Activated CD8-positive, alpha-beta memory T cell treated with anti-CD3 and anti-CD28 coated beads, Interleukin-2, amount 50 U/mL, for 24 hours (primary cell): Measurements from ENCODE around the gene SETBP1.

Experiments
- DNase-seq: peaks from one replicate; pipeline ENCODE4 v3.0.0-alpha.2; 2020; ENCODE audit errors: extremely low read depth

SETBP1 gene

DNA sequence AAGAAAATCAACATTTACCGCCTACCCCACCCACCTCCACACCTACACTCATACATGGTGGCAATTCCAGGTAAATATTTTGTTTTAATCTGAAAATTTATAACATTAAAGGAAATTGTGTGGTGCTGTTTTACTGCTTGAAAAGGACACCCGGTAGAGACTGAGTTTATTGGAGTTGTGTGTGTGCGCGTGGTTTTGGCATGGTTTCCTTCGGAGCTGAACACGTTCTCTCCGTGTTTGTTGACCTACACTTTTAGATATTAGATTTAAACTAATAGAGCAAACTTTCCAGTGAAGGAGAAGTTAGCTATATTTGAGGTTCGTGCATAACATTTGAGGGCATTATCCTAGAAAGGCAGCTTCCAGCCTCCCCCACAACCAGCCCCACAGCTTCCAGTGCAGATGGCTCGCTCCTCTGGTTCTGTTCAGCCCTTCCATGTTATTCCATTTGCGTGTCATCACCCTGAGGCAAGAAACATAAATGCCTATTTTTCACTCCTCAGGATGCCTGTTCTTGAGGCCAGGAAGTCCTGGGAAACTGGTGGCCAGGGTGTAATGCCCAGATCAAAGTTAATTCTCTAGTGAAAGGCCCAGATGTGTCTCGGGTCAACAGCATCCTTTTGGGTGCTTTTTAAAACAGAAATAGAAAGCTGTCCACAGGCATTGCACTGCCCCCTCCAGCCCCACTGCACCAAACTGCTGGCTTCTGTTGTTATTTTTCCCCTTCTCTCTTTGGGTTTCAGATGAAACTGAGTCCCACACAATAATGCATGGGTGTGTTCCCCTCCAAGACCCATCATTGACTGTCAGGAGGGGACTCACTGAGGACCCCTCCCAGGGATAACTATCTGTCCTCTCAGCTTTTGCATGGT lies 190.2 kb downstream of the SETBP1 start:
- DNase-seq, result no peak

DNA sequence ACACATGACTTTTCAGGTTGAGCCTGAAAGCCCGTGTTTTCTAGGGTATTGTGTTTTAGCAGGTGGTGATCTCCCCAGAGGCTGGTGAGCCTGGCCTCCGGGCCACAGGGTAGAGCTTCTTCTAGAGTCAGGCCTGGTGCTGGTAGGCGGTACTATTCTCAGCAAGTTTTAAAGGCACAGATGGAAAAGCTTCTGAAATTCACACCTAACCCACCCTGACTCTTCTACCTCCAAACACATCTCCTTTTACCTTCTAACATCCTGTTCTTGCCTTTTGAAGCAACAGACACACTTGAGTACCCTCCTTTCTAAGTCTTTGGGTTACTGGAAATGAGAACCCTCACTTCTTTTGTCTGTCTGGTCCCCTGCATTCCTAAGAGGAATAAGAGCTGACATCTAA lies 191.1 kb downstream of the SETBP1 start:
- no peak for DNase-seq

DNA sequence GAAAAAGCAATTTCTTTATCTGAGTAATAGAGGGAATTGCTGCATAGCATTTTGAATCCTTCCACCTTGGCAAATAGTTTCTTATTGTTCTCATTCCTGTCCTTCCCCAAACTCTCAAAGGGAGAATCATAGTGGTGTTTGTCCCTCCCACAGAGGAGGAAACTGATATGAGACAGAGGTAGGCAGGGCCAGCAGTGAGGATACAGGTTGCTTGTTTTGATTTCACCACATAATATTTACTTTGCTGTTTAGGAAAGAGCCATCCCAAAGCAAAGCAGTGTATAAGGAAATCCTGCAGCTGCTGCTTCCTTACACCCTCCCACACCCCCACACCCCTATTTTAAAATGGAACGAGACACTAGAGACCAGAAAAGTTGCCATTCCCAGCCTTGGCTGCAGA lies 195.3 kb downstream of the SETBP1 start:
- no peak for DNase-seq

DNA sequence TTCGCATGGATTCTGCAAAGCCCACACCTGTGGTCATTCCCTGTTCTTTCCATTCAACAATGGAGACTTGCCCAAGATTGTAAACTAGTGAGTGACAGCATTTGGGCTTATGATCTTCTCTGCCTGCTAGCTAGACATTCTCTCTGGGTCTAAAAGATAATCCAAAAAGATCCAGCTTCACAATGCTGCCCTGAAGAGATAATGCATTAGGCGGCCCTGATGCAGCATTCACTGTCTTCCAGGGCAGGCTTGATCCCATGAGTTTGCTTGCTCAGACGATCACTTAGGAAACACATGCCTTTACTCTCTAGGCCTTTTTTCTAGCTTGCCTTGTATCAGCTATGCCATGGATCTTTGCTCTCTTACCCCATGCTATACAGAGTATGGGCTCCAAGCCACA lies 196.1 kb downstream of the SETBP1 start:
- DNase-seq, result no peak

DNA sequence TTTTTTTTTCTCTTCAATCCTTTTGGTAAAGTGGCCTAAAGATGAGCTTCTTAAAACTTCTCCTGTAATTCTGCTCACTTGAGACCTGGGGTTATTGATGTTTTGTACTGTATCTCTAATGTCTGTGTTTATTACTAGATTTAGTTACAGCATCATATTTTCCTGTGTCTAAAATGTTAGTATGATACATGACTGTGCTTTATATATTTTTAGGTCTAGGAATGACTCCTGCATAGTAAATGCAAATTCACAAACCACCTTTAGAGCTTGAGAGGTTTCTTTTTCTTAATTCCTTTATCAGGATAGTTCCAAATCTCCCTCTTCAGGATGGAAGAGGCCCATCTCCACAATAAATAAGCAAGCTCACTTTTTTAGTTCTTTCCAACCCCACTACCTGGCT lies 197.6 kb downstream of the SETBP1 start:
- DNase-seq, result no peak

DNA sequence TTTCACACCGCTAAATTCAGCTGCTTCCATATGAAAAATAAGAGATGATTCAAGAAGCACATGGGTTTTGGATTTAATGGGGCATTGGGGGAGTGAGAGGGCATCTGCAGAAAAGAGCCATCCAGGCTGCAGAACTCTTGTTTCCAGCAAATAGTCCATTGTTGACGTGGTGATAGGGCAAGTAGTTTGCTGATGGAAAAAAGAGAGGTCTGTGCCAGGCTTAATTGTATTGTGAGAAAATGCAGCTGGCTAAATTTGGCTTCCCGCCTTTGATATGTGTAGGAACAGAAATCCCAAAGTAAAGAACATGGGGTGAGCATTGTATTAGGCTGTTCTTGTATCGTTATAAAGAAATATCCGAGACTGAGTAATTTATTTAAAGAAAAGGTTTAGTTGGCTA lies 199.5 kb downstream of the SETBP1 start:
- no peak for DNase-seq

DNA sequence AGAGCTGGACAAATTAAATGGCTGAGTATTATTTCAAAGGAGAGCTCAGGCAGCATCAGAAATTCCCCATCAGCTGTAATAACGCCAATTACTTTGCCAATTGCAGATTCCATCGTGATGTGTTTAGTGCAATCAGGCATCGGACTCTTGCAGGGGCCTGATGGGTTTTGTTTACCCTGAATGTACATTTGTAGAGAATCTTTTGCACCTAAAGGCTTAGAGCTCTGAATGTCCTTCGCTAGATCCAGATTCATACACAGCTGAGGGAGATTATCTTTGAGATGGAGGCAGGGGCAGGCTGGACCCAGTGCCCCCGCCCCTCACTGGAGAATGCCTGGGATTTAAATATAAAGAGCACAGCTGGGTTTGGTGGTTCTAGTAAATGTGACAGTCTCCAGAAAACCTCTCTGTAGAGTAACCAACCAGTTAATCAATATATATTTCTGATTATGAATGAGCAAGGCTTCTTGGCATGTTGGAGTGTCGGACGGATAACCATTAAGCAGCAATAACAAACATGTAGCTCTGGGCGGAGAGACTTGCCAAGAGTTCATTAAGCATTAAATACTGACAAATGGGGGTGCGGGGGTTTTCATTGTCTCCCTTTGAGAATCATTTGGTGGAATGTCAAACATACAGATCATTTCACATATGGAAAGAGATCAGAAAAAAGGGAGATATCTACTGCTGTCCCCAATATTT lies 200.9 kb downstream of the SETBP1 start:
- no peak for DNase-seq

DNA sequence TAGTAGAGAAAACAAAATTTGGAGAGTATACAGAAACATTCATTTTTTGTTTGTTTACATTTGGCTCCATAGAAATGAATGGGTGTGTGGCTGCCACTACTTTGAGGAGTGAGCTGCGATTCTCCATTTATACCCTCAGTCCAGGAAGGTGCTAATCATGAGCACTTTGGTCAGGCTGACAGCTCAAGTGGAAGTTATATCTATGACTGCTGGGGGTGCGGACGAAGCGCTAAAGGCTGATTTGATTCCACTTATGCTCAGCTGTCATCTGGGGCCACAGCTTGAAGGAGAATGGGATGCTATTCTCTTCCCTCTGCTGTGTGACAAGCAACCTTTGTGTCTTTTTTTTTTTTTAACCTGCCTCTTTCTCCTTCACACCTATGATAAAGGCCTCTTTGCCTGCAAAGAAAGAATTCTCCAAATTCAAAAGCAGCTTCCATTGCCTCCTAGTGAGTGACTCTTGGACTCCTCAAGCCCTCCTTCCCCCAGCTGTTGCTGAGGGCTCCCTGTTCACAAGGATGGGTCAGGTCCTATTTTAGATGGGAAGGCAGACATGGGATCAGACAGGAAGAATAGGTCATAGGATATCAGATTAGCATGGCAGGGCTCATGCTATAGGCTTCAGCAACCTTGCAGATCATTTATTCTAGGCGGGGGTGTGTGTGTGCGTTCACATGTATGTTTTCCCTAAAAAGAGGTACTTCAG lies 201.6 kb downstream of the SETBP1 start:
- no peak for DNase-seq

DNA sequence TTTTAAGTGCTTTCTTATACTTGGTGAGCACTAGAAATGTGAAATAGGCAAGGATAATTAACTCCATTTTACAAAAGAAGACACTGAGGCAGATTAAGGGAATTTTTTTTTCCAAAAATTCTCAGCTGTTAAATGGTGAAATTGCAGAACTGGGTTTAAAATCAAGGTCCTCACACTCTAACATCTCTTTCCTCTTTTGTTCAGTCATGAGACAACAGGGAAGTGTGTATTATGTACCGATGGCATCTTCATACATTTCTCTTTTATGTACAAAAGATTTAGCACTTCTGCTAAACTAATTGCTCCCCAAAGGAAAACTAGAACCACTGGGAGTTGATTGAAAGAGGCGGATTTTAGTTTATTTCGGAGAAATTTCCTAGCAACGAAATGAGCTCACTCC lies 203.0 kb downstream of the SETBP1 start:
- no peak for DNase-seq

DNA sequence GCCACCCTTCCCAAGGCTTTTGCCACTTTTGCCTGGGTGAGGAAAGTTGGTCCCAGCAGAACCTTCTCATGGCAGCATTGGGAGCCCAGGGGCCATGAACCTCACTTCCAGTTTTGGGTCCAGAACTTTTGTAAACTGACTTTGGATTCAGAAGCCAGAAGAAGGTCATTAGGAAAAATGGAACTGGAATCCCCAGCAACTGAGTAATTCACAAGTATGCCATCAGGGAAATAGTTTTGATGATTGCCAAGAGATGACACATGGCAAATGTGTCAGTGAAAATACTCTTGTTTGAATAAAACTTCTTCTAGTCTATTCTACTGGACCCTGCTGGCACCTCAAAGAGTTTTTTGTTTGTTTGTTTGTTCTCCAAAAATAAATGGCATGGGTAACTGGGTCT lies 203.7 kb downstream of the SETBP1 start:
- no peak for DNase-seq

DNA sequence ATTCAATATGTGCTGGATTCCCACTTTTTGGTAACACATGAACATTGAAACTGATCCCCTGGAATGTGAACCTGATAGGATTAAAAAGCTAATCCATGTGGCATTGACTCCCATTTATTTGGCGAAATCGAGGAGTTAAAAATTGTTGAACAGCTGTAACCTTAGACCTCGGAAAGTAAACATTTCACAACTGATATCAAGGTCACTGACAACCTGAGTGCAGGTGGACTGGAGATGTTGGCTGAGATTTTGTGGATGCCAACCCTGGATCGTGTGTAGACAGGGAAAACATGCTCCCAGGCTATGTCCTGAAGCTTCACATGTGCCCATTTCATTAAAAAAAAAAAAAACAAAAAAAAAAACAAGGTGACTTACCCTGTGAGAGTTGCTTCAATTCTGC lies 204.8 kb downstream of the SETBP1 start:
- DNase-seq, result no peak

DNA sequence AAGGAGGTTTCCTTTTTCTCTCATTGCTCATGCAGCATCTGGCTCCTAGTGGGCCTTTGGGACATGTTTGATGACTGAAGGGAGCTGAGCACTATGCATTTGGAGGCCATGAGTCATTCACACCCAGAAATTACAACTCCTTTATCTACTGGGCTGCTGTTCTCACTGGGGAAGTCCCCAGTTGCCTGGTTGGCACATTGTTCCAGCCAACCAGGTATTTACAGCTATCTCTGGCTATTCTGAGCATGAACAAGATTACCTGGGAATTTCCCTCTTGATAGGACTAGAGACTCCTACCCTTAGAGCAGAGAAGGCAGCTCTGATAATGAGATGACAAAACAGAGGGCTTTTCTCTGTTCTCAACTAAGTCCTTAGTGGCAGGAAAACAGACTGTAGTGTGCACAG lies 206.5 kb downstream of the SETBP1 start:
- DNase-seq, result peak; percentile 13

DNA sequence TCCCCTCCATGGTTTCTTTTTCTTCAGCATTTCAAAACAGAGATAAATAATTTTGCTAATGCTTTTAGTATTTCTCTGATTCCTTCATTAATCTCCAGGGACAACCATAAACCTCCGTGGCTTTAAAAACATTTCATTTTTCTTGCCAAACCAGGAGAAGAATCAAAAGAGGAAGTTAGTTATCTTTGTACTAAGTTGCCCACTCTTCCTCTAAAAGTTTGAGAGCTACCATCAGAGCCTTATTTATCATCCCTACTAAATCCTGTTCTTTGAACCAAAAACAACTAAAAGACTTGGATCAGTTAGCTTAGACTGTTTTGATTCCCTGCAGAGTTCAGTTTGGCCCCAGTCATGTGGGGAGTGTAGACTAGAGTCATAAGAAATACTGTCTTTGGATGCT lies 208.4 kb downstream of the SETBP1 start:
- no peak for DNase-seq

DNA sequence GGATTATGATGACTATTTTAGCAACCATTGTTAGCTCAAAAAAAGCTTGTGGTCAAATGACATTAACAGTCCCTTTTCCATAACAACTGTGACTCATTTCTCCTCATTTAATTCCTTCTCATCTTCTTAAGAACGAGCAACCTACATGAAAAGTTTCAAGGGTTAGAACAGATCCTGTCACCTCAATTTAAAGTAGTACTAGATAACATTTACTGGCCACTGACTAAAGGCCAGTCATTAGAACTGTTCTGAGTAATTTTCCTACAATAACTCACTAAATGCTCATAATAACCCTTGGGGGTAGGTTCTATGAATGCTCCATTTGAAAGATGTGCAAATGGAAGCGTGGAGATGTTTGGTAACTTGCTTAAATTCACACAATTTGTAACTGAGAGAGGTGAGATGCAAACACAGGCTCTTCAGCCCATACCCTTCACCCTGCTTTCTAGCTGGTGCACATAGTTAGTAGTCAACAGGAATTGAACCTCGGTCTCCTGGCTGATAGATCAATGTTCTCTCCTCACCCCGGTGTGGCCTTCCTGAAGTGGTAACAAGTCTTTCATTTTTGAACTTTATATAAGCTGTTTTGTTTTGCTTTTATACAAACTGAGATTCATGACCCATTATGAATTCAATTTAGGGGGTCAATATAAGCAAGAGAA lies 212.5 kb downstream of the SETBP1 start:
- DNase-seq, result no peak

DNA sequence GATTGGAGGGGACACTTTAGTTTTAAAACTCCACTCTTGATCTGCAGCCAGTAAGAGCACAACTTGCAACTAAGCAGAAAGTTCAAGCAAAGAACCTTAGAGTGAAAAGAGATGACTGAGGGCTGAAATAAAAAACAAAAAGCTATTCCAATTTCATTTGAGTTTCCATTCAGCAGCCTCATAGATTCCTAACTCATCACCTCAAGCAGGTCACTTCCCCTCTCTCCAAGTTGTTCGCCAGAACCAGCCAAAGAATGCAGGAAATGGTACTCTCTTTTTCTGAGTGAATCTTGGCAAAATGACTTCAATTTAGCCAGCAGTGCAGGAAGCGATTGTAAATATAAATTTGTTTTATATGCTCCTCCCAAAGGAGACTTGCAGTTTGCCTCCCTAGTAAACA lies 213.3 kb downstream of the SETBP1 start:
- no peak for DNase-seq

DNA sequence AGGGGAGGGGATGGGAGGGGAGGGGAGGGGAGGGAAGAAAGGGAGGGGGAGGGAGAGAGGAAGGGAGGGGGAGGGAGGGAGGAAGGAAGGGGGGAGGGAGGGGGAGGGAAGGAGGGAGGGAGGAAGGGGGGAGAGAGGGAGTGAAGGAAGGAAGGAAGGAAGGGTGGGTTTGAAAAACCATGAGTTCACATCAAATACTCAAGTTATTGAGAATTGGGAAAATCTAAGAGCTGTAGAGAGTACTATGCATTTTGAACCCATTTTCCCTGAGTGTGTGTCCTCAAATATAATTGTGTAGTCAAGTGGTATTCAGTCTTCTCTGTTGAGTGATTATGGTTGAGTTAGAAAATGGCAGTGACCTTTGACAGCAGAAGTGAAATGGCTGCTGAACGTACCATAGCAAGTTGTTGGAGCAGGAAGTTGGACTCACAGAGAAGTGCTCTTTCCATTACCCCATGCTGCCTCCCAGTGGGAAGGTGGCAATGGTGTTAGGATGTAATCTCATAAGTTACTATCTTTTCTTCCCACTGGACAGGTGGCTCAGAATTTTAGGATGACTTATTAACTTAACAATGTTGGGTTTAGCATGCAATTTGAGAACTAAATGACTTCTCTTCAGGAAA lies 214.6 kb downstream of the SETBP1 start:
- peak; percentile 7 for DNase-seq

DNA sequence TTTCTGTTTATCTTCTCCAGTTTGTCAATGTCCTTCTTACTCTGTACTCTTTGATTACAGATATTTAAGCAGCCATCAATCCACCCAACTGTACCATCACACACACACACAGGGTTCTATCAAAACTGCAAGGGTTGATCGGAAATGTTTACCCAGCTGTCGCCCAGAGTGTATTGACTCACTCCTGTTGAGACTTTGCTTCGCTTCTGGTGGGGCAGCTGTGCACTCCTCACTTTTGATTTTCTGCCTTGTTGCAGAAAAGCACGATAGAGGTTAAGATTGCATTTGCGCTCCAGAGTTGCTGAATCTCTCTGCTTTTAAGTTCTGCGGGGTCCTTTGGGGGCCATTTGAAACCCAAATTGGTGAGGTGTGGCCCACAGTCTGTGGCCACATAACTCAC lies 216.2 kb downstream of the SETBP1 start:
- no peak for DNase-seq

DNA sequence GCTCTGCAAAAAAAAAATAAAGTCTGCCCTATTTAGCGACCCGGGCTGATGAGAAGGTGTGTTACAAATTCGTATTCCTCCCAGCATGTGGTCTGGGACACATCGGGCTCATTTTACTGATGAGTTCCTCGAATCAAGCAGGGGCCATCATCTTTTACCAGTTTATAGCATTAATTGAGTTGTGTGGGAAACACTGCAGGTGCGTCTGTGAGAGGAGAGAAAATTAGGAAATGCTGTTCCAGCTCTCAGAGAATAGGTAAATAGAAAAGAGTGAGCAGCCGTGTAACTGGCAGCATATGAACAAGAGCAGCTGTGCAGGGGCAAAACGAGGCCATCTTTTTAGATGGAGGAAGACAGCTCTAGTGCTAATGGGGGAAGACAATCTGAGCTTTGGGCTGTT lies 216.7 kb downstream of the SETBP1 start:
- no peak for DNase-seq

DNA sequence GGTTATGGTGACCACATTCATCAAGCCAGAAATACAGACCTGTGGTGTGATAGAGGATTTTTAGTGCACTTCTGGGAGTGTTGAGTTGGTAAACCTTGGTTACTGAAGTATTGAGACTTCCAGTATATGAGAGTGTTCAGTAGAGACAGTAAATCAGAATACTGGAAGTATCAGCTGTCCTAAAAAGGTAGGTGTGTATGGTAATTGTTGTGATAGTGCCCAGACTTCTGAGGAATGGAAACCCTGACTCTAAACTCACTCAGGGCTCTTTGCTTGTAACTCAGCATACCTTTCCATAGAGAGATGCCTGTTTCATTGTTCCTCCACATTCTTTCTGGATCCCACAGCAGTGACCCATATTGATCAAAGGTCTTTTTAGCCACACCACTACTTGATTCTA lies 217.1 kb downstream of the SETBP1 start:
- no peak for DNase-seq

DNA sequence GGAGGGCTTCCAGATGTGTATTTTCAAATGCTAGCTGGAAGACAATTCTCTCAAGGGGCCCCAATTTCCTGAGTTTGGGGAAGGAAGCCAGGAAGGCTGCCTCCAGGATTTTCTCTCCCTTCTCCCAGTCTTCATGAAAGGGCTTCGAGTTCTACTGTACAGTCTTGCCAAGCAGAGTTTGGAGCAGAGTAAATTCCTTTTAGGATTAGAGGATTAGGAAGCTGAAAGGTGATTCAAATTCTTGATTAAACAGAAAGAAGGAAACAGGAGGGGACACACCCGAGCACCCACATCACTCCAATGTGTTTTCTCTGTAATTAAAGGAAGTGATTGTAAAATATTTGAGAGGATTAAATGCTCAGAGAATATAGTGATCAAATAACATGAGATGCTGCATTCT lies 217.8 kb downstream of the SETBP1 start:
- DNase-seq, result no peak

DNA sequence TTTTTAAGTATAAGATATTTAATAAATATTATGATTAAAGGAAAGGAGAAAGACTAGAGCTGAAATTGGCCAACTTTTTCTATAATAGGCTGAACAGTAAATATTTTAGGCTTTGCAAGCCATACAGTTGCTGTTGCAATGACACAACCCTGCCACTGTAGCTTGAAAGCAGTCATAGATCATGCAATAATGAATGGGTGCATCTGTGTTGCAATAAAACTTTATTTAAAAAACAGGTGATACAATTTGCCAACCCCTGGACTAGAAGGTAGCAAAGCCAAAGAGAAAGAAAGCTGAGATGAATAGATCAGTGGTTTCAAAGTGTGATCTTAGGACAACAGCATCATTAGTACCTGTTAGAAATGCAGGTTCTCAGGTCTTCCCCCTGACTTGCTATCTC lies 219.1 kb downstream of the SETBP1 start:
- no peak for DNase-seq

DNA sequence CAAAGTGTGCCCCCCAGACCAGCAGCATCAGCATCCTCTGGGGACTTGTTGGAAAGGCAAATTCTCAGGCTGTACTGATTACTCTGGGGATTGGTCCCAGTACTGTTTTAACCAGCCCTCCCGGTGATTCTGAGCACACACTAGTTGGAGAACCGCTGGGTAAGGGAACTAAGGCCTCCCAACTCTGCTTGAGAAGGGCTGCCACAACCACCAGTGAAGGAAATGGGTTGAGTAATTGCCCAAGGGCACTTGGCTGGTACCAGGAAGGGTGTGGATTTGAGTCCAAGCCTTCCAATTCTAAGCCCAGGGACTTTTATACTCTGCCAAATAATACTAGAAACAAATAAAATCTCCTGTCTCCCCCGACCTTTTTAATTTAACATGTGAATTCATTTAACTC lies 219.9 kb downstream of the SETBP1 start:
- no peak for DNase-seq
